IPS DF 4.7 (cell line): Measurements from ENCODE around the gene IQCM.
"Not testable (repeated sequence)": the region's sequence is repeated elsewhere in the genome, so short reads cannot be mapped to it uniquely, and the experiment has no call there.

ENCODE experiments used
- DNase-seq: peaks from one replicate; pipeline ENCODE4 v3.0.0-alpha.2; 2013; ENCODE audit warnings: low spot score; ENCODE audit errors: extremely low read depth

The IQCM gene

DNA sequence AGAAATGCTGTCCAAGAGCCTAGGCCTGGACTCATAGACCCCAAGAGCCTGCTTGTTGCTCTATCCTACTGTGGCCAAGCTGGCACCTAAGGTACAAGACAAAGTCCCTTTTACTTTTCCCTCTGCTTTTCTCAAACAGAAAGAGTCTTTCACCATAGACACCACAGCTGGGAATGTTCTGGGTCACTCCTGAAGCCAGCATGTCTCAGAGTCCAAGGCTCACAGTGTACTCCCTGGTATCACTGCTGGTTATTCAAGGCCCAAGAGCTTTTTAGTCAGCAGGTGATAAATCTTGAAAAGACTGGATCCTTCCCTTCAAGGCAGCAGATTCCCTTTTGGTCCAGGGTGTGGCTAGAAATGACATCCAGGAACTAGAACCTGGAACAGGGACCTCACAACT lies 328.8 kb downstream of the IQCM start:
- no peak for DNase-seq

DNA sequence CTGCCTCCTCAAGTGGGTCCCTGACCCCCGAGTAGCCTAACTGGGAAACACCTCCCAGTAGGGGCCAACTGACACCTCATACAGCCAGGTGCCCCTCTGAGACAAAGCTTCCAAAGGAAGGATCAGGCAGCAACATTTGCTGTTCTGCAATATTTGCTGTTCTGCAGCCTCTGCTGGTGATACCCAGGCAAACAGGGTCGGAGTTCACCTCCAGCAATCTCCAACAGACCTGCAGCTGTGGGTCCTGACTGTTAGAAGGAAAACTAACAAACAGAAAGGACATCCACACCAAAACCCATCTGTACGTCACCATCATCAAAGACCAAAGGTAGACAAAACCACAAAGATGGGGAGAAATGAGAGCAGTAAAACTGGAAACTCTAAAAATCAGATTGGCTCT lies 347.0 kb downstream of the IQCM start:
- DNase-seq: not testable (repeated sequence)

DNA sequence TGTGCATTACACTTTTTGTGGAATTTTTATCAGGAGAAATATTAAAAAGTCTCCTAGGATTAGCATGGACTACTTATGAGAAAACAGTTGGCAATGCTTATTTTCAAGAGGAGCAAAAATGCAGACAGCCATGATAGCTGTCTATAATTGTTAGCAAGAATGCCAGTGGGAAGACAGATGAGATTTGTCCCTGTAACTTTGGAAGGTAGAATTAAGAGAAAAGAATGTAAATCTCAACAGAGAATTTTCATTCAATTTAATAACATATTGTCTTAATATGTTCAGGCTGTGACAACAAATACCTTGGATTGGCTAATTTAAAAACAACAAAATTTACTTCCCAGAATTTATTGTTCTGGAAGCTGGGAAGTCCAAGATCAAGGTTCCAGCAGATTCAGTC lies 349.2 kb downstream of the IQCM start:
- no peak for DNase-seq

DNA sequence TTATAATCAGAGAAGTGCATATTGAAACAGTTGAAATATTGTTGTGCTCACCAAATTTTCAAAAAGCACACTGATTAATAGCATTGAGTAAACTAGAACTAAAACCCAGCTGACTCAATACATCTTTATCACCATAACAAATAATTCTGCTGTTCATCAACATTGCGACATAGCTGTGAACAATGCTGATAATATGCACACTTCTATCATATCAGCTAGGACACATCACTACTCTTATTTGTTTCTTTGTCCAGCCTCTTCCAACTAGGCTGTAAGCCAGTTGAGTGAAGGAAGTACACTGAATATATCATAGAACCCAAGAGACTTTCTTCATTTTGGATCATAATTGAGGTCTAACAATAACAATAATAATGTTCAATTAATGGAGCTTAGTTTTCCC lies 349.7 kb downstream of the IQCM start:
- no peak for DNase-seq

DNA sequence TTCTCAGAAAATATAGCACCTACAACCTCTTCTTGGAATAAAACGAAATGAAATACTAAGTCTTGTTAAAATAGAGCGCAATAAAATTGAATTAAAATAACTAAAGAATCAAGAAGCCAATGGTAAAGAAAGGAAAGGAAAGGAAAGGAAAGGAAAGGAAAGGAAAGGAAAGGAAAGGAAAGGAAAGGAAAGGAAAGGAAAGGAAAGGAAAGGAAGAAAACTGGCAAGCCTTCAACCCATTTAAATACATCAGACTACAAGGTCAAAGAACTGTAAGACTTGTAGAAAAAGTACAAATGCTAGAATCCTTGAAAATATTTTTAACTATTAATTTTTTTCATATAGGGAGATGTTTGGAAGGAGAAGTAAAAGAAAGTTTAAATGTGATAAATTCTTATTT lies 372.1 kb downstream of the IQCM start:
- DNase-seq: no peak

DNA sequence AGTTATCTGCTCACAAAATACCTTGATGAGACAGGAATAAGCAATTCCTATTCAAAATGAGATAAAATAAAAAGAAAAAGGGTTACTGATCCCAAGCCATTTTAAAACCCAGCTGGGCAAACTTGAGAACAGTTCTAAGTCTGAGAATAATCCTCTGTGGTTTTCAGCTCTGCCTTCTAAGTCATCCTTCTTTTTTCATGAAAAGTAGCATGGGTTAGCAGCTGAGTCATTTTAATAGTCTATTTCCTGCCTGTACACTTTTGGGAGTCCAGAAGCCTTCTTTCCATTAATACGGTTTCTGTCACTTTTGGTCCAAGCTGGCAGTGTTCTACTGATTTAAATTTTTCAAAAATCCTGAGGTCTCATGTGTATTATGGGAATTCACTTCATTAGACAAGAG lies 374.3 kb downstream of the IQCM start:
- no peak for DNase-seq

DNA sequence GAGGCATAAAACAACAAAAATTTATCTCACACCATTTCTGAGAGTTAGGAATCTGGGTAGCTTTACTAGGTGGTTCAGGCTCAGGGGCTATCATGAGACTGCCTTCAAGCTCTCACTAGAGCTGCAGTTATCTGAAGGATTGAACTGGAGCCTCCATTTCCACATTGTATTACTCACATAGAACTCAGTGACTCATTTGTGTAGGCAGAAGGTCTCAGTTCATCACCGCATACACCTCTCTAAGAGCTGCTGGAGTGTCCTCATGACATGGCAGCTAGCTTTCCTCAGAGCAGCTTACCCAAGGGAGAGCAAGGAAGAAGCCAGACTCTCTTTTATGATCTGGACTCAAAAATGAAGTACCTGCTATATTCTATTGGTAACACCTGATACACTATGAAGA lies 389.2 kb downstream of the IQCM start:
- DNase-seq: no peak

DNA sequence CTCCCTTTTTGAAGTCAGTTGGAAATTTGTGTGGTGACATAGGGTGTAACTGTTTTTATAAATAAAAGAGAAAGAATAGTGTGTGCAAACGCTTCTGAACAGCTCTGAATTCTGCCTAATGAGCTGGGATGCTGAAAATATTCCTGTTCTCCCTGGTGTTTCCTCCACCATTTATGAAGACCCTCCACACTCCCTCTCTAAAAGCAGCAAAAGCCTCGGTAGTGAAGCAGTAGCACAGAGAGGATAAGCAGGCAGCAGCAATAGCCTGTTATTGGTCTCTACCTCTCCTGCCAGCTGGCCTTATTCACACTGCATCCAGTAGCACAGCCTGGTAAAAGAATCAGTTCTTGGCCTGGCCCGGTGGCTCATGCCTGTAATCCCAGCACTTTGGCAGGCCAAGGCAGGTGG lies 406.1 kb downstream of the IQCM start:
- DNase-seq: no peak

DNA sequence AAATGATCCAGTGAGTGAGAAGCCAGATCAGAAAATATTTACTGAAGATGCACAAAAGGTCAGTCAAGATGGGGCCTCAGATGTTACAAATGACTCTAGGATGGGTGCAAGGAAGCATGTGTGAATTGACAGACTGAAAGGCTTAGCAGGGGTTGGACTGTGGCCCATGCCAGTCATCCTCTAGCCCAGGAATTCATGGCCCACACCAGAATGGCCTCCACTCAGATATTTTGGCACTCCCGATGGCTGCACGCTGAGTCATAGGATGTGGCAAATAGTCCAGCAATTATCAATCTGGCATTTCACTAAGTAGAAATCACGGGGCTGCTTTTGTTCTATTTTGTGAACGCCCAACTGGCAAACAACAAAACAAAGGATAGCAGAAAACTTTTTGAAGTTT lies 406.5 kb downstream of the IQCM start:
- no peak for DNase-seq

DNA sequence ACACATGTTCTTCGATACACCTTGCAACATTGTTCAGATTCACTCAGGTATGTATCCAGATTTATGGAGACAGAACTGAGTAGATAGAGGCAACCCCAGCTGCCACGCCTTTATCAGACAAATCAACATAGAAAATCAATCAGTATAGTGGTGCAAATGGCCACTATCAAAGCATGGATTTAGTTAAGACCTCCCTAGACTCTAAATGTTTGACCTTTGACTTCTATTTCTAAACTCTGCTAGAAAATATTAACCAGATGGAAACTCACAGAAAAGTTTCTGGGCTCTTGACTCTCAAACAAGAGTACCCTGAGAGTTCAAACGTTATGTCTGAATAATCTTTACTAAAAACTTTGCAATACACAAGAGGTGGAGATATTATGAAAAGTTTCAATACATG lies 411.5 kb downstream of the IQCM start:
- no peak for DNase-seq

DNA sequence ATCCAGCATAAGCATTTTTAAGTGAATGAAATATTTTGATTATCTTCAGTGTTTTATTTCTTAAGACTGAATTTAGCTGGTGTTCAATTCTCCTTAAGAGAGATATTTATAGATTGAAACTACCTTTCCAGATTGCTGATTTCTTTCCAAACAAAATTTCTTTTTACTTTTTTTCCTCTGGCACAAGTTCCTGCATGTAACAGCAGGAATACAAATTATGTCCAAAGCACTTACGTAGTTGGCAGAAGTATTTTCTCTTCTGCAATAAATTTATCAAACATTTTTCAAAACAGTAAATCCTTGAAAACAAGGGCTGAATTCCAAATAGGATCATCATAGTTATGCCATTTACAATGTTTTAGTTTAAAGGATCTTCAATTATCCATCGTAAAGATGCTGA lies 412.6 kb downstream of the IQCM start:
- no peak for DNase-seq

DNA sequence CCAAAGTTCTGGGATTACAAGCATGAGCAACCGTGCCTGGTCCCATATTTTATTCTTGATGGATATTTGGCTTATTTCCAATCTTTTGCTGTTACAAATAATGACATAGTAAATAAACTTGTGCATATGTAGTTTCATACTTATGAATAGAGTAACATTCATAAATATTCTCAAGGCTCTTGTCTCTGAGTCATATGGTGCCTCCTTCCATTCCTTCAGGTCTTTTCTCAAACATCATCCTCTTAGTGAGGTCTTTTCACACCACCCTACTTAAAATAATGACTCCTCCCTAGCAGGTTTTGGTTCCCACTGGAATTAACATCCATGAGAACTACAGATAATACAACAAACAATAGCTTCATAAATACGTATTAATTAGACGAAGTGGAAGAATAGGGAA lies 416.6 kb downstream of the IQCM start:
- DNase-seq: no peak

DNA sequence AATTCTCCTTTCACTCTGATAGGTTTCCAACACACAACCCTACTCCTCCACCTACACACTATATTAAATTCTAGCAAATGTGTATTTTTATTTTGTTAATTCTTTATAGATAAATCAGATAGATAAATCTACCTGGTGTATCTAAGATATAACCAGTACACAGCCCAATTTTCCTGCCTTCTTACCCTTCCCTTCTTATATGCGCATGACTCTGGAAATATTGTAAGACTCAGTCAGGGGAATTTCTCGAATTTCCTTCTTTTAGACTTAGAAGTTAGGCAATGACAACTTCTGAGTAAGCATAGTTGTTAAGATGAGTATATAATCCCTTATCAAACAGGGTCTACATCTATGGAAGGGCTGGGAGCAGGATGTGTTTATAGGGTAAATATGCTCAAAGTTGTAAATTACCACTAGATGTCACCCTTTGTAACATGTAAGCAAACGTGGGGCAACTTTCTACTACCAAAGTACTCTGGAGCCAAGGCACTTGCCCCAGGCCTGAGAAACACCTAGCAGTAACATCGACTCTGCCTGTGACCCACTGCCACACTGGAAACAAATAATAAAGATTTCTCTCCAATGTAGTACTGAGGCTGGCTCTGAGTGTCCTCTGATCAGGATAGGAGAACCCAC lies 444.7 kb downstream of the IQCM start:
- DNase-seq: peak; percentile 49

DNA sequence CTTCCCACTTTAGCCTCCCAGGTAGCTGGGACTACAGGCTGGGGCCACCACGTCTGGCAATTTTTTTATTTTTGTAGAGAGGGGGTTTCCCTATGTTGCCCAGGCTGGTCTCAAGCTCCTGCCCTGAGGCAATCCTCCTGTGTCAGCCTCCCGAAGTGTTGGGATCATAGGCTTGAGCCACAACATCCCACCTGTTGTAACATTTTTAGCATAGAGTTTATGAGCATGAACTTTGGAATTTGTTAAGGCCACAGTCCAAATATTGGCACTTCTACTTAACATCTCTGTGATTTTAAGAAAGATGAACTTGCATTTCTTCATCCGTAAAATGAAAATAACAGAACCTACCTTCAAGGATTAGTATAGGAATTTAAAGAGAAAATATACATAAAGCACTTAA lies 445.6 kb downstream of the IQCM start:
- DNase-seq: no peak

DNA sequence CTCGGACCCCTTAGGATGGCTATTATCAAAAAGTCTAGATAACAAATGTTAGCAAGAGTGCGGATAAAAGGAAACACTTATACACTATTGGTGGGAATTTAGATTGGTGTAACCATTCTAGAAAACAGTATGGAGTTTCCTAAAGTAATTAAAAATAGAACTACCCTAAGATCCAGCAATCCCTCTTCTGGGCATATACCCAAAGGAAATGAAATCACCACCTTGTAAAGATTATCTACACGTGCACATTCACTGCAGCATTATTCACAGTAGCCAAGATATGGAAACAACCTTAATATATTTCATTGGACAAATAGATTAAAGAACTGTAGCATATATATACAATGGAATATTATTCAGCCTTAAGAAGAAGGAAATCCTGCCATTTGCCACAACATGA lies 462.4 kb downstream of the IQCM start:
- DNase-seq: no peak

DNA sequence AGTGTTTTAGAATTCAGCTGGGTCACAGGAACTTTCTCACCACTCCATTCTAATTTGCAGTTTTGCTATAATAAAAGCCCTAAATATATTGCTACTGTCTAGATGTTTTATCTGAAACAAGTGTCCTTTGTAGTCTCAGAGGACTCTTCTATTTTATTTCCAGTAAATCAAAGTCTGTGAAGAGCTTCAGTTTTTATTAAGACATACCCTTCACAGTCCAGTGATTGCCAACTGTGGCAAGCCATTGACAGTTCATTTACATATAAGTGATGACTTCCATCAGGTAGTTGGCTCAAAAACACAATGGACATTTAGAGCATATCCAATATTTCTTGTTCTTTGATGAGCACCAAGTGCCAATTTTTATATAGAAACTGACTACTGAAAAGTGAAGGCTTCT lies 466.1 kb downstream of the IQCM start:
- no peak for DNase-seq

DNA sequence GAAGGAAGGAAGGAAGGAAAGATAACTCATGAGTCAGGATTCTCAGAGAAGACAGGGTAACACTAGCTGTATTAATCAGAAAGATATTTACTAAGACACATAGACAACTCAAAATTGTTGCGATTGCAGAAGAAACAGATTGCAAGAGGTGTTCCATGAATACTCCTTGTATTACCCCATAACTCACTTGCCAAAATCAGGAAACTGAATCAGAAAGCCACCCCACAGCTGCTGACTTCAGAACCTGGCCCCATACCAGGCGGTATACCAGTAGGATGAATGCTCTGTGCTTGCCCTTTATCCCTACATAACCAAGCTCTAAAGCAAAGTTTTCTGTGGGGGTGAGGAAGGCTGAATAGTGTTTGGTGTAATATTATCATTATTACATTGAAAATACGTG lies 468.5 kb downstream of the IQCM start:
- DNase-seq: no peak

DNA sequence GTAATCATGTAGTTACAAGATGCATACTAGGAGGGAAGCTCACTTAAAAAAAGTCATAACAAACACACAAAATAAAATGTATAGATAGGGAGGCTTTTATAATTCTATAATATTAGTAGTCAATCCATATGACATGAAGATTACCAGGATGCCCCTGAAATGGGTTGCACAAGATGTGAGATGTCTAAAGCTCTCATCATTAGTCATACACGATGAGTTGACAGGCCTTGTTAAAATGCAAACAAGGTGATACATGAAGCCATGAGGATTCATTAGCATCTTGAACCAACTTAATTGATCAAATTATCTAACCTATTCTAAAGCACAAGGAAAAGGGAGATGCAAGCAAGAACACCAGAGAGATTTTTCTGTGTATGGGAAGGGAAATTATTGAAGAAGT lies 470.2 kb downstream of the IQCM start:
- DNase-seq: no peak

DNA sequence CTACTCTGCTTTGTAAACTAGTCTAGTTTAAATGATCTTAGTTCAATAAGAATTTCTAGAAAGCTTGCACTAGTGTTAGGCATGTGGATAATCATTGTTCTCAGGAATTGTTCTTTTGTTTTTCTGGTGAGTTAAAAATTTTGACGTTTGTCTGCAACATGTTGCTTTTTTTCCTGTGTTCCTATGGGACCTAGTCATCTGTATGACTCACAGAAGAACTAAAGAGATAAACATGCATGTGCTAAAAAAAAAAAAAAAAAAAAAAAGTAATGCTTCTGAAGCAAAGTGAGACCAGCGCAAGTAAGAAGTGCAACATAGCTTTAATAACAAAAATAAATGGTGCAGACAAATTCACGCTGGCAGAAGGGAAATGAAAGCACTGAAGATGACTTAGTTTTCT lies 471.2 kb downstream of the IQCM start:
- no peak for DNase-seq

DNA sequence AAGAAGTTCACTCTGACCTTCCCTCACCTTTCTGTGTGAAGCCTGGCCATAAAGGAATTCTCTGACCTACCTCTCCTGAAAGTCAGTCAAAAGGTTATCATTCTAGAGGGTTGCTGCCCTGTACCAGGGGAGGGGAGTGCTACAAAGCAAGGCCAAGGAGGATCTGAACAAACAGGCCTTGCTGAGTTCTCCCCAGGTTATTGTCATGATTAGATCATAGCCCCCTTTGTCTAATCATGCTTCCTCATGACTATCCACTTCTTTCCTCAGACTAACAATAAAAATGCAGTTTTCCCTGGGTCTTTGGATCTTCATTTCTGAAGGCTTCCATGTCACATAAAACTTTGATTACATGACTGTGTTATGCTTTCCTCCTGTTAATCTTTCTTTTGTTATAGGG lies 472.0 kb downstream of the IQCM start:
- no peak for DNase-seq

DNA sequence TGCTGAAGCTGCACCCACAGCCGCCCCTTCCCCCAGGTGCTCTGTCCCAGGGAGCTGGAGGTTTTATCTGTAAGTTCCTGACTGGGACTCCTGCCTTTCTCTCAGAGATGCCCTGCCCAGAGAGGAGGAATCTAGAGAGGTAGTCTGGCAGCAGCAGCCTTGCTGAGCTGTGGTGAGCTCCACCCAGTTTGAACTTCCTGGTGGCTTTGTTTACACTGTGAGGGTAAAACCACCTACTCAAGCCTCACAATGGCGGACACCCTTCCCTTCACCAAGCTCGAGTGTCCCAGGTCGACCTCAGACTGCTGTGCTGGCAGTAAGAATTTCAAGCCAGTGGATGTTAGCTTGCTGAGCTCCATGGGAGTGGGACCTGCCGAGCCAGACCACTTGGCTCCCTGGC lies 474.5 kb downstream of the IQCM start:
- not testable (repeated sequence) for DNase-seq

DNA sequence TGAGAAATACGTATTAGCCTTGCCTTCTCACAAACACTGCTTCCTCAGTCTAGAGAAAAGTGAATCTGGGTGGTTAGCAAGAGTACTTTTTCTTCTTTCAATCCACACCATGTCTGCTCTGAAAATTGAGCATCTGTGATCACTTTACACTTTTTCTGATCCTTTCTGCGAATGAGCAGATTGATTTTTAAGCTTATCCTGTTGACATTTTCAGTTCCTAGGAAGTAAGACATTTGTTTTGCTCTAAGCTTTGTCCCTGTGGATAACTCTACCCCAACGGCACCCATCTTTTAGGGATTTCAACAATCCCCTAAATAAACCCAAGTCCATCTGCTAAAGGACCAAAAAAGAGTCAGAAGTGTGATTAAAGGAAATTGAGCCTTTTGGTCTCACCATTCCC lies 487.5 kb downstream of the IQCM start:
- DNase-seq: no peak

DNA sequence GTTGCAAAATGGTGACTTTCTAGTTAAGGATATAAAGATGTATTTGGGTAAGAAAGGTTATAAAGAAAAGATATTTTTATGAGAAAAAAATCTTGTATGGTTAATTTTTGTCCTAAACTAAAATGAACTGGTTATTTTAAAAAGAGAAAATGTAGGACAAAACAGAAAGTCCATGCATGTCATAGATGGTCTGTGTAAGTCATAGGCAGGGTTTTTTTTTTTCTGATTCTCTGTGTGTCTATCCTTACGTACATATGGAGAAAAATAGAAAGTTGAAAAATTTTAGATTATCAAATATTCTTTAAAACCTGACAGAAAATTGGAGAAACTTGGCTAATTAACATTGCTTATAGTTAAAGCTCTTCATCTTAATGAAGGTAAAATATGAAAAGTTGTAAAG lies 493.4 kb downstream of the IQCM start:
- no peak for DNase-seq

DNA sequence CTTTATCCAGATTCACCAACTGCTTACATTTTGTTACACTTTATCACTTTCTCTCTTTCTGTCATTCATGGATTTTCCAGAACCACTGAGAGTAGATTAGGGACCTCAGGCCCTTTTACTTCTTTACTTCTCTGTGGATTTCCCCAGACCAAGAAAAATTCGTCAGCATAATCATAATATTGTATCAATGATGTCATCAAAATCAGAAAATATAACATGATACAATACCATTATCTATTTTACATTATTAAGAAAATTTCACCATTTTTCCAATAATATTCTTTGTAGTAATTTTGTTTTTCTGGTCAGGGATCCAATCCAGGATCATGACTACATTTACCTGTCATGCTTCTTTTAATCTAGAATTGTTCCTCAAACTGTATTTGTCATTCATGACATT lies 494.2 kb downstream of the IQCM start:
- no peak for DNase-seq
